MG63 (cell line): ENCODE results near the gene IP6K1. TPM values are rescaled to one million over a fixed set of nuclear protein-coding genes. Genes with fewer than 3 reads are reported as not detected.

Source experiments
- DNase-seq: peaks from one replicate; pipeline ENCODE4 v3.0.0-alpha.2; 2020
- H3K27me3 ChIP-seq: fragments of 250-450 bp; sonication (Bioruptor Pico); 2 replicates; pipeline ENCODE4 v1.5.1; 2020; ENCODE audit warnings: mild to moderate bottlenecking, moderate library complexity
- H3K36me3 ChIP-seq: fragments of 250-450 bp; sonication (Bioruptor Pico); 2 replicates; pipeline ENCODE4 v1.5.1; 2020; ENCODE audit warnings: mild to moderate bottlenecking, moderate library complexity
- H3K4me3 ChIP-seq: fragments of 250-450 bp; sonication (Bioruptor Pico); 2 replicates; pipeline ENCODE4 v1.5.1; 2020; ENCODE audit warnings: mild to moderate bottlenecking, moderate library complexity
- H3K9me3 ChIP-seq: fragments of 250-450 bp; sonication (Bioruptor Pico); 2 replicates; pipeline ENCODE4 v1.5.1; 2020; ENCODE audit warnings: mild to moderate bottlenecking, moderate library complexity
- total RNA-seq: library from RNA; depleted of rRNA; stranded (reverse); fragments of >200 nt; shearing (Covaris generic); gene quantifications from 2 replicates; pipeline ENCODE4 v1.2.3, GENCODE V29; 2014; ENCODE audit warnings: low replicate concordance

IP6K1 gene
- total RNA-seq, 1 experiment from 2014 or later: 19.5 TPM

- Histone ChIP-seq H3K4me3 (peak overlapping the region; percentile 94), H3K27me3 (no peaks in the 10 kb centered on the region), H3K36me3 (peaks cover 3% of the 10 kb centered on the region; the same call in 1 of the 2 replicates), H3K9me3 (no peaks in the 10 kb centered on the region)
- DNase-seq: no peak
These were observed 63.4 kb downstream of the IP6K1 start for GRCh38 chr3:49722896-49723295.

DNA sequence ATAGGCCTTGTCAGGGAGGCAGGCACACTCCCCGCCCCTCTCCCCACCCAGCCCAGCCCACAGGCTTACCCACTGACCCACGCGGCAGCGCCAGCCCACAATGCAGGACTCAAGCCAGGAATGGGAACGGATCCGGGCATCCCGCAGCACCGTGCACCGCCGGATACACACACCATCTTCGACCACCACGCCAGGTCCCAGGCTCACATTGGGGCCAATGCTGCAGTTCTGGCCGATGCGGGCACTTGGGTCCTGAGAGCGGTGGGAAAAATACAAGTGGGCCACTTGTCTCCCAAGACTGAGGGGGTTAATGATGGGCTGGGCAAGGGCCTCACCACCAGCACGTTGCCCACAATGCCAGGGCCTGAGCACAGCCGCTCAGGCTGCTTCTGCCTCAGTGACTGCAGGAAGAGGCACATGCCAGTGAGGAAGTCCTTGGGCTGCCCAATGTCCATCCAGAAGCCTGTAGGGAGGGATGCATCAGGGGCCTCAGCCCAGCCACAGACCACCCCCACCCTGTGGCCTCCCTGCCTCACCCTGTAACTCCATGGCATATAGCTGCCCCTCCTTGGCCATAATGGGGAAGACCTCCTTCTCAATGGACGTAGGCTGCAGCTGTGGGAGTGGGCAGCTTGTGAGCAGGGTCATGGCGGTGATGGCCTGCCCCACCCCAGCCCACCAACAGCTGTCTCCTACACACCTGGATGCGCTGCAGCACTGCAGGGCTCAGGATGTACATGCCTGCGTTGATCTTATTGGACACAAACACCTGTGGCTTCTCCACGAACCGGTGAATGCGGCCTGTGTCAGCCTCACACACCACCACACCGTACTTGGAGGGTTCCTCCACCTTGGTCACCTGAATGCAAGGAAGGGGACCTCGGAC, 64.2 kb downstream of the IP6K1 start:
- DNase-seq: no peak
- Histone ChIP-seq H3K4me3 (no peak overlapping the region; the same call in 1 of the 2 replicates), H3K9me3 (no peaks in the 10 kb centered on the region), H3K36me3 (peaks cover 3% of the 10 kb centered on the region; the same call in 1 of the 2 replicates), H3K27me3 (no peaks in the 10 kb centered on the region)

- Histone ChIP-seq H3K27me3 (no peaks in the 10 kb centered on the region), H3K36me3 (peaks cover 3% of the 10 kb centered on the region; the same call in 1 of the 2 replicates), H3K4me3 (no peak overlapping the region), H3K9me3 (no peaks in the 10 kb centered on the region)
- DNase-seq: no peak
These were observed 64.8 kb downstream of the IP6K1 start for GRCh38 chr3:49721596-49721895.

DNA sequence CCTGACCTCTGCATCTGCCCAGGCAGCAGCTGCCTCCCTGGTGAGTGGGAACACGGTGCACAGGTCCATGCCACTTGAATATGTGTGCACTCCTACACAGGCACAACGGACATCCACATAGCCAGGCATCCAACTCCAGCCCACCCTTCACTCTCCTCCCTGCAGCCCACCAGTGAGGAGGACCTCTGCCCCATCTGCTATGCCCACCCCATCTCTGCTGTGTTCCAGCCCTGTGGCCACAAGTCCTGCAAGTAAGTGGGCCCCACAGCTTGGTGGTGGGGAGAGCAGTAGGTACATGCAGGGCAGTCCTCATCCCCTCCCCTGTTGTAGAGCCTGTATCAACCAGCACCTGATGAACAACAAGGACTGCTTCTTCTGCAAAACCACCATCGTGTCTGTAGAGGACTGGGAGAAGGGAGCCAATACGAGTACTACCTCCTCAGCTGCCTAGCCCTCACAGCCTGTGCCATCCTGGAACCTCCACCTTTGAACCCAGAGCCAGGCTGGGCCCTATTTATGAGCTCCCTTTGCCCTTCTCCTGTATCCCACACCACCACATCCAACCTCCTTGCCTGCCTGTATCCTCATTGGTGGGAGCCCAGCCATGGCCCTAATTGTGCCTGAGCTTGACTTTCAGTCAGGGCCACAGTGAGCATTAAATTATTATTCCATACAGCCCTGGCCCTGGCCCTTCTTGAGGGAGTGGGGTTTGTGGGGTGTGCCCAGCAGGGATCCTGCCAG, 65.3 kb downstream of the IP6K1 start:
- Histone ChIP-seq H3K36me3 (peaks cover 3% of the 10 kb centered on the region; the same call in 1 of the 2 replicates), H3K9me3 (no peaks in the 10 kb centered on the region), H3K27me3 (no peaks in the 10 kb centered on the region), H3K4me3 (no peak overlapping the region)
- DNase-seq: no peak

DNA sequence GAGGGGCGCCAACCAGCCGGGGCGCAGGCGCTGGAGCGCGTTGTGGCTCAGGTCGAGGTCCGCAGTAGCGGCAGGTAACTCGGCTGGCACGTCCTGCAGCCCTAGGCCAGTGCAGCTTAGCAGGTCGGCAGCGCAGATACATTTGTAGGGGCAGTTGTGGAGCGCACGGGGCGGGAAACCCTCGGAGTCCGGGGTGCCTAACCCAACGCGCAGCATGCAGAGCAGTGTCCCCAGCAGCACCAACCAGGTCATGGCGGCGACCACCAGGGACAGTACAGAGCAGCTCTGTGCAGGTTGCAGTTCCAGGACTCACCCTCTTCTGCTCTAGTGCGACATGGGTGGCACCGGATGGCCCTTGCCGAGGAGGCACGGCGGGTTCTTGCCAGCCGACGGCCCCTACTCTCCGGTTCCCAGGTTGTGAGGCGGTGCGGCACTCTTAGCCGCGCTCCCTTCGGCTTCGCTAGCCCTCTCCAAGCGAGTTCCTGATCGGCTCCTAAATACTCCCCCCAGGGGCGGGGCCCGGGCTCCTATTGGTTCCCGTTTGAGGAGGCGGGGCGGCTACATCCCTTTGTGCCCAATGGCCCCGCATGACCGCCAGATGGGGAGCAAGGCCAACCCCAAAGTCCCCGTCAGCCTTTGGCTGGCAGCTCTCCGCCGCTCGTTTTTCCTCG, 67.0 kb downstream of the IP6K1 start, which contains the start of gene AMIGO3:
Gene AMIGO3, minus strand, starts transcription at position 471 of the 671 bp plus-strand sequence. Its CDS starts 219 bp downstream, at position 252.
- peak; percentile 74 for DNase-seq
- Histone ChIP-seq H3K36me3 (peaks cover 3% of the 10 kb centered on the region; the same call in 1 of the 2 replicates), H3K27me3 (no peaks in the 10 kb centered on the region), H3K4me3 (no peak within 1 kb of the TSS), H3K9me3 (no peaks in the 10 kb centered on the region)

DNA sequence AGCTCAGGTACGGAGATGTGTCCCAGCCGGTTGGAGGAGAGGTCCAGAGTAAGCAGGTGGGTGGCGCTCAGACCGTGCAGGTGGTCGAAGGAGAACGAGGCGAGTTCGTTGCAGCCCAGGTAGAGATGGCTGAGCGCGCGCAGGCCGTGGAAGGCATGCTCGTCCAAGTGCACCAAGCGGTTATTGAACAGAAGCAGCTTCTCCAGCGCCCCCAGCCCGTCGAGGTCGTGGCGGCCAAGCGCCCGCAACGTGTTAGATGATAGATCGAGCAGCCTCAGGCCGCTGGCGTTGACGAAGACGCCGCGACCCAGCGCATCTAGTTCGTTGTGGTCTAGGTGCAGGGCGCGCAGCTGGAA, 67.5 kb downstream of the IP6K1 start:
- no peak for DNase-seq
- Histone ChIP-seq H3K36me3 (peaks cover 3% of the 10 kb centered on the region; the same call in 1 of the 2 replicates), H3K4me3 (no peak overlapping the region), H3K9me3 (no peaks in the 10 kb centered on the region), H3K27me3 (no peaks in the 10 kb centered on the region)

DNA sequence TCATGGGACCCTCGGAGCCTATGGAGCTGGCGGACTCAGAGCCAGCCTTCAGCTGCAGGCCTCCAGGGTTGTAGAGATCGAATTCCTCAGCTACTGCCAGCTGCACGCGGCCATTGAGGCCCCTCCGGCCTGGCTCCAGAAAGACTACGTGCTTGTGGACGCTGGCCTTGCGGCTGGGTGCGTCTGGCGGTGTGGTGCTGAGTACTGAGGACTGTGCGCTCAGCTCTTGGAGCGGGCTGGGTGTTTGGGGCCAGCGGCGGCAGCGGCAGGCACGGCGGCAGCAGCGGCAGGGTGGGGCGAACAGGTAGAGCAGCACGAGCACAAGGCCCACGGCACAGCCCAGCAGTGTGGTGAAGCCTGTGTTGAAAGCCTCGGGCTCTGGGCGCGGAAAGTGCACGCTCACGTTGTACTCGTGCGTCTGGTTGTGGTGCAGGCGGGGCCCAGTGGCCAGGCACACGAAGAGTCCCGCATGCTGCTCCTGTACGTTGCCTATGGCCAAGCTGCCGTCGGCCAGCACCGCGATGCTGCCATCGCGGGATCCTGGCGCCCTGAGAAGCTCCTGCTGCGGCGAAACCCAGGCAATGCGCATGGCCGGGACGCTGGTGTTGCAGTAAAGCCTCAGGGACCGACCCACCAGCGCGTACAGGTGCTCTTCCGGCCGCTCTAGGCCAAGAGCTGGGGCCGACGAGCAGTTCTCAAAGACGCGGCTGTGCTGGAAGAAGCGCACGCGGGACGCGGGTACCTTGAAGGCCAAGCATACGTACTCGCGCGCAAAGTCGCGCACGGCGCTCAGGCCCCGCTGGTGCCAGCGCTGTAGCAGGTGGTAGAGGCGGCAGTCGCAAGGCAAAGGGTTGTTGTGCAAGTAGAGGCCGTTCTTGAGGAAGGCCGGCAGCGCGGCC, 68.1 kb downstream of the IP6K1 start:
- peaks cover 3% of the 10 kb centered on the region; the same call in 1 of the 2 replicates for H3K36me3 ChIP-seq
- no peak overlapping the region for H3K4me3 ChIP-seq
- no peaks in the 10 kb centered on the region for H3K27me3 ChIP-seq
- no peak for DNase-seq
- no peaks in the 10 kb centered on the region for H3K9me3 ChIP-seq

GRCh38 chr3:49717211-49717958, 69.0 kb downstream of the IP6K1 start:
- no peak for DNase-seq
- no peaks in the 10 kb centered on the region for H3K9me3 ChIP-seq
- H3K4me3 ChIP-seq: no peak overlapping the region
- peaks cover 3% of the 10 kb centered on the region; the same call in 1 of the 2 replicates for H3K36me3 ChIP-seq
- H3K27me3 ChIP-seq: no peaks in the 10 kb centered on the region

GRCh38 chr3:49716691-49717210, 69.6 kb downstream of the IP6K1 start:
- peaks cover 3% of the 10 kb centered on the region; the same call in 1 of the 2 replicates for H3K36me3 ChIP-seq
- no peaks in the 10 kb centered on the region for H3K27me3 ChIP-seq
- no peaks in the 10 kb centered on the region for H3K9me3 ChIP-seq
- DNase-seq: no peak
- no peak overlapping the region for H3K4me3 ChIP-seq

- no peaks in the 10 kb centered on the region for H3K27me3 ChIP-seq
- DNase-seq: no peak
- no peaks in the 10 kb centered on the region for H3K9me3 ChIP-seq
- H3K4me3 ChIP-seq: no peak overlapping the region
- peaks cover under 1% of the 10 kb centered on the region; the same call in 1 of the 2 replicates for H3K36me3 ChIP-seq
These were observed 70.2 kb downstream of the IP6K1 start for GRCh38 chr3:49716169-49716568.

DNA sequence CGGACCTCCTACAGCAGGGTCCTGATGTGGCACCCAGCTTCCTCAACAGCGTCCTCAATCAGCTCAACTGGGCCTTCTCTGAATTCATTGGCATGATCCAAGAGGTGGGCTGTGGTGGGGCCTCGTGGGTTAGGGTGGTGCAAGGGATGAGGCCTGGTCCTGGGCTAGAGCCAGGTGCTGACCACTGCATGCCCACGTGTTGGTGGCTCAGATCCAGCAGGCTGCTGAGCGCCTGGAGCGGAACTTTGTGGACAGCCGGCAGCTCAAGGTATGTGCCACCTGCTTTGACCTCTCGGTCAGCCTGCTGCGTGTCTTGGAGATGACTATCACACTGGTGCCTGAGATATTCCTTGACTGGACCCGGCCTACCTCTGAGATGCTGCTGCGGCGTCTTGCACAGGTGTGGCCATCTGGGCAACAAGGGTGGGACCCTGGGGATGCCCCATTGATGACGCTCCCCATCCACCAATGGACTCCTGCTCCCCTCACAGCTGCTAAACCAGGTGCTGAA, 70.7 kb downstream of the IP6K1 start:
- Histone ChIP-seq H3K36me3 (no peaks in the 10 kb centered on the region), H3K27me3 (no peaks in the 10 kb centered on the region), H3K9me3 (no peaks in the 10 kb centered on the region), H3K4me3 (no peak overlapping the region)
- no peak for DNase-seq

- no peak overlapping the region for H3K4me3 ChIP-seq
- DNase-seq: no peak
- H3K27me3 ChIP-seq: no peaks in the 10 kb centered on the region
- no peaks in the 10 kb centered on the region for H3K36me3 ChIP-seq
- no peaks in the 10 kb centered on the region for H3K9me3 ChIP-seq
These were observed 71.4 kb downstream of the IP6K1 start for GRCh38 chr3:49714728-49715550.

- Histone ChIP-seq H3K4me3 (no peak overlapping the region), H3K36me3 (no peaks in the 10 kb centered on the region), H3K27me3 (no peaks in the 10 kb centered on the region), H3K9me3 (no peaks in the 10 kb centered on the region)
- no peak for DNase-seq
These were observed 72.8 kb downstream of the IP6K1 start for GRCh38 chr3:49713336-49714105.
